Sigmoid colon (tissue), 4 donors: ENCODE results near the gene FAM180B.
A peak's percentile ranks its signal among the peaks of the same experiment; 100 is the strongest.

ENCODE experiments used
- EP300 ChIP-seq, 4 donors: sonication (generic); formaldehyde crosslinking; IDR thresholded peaks; one replicate each; pipeline ENCODE4 v1.6.1; 2017; ENCODE audit warnings: antibody characterized with exemption in 4 of 4
- POLR2A ChIP-seq, 2 donors: fragments of 450-650 bp; IDR thresholded peaks; one replicate each; pipeline ENCODE4 v1.6.1; 2016; ENCODE audit warnings: antibody characterized with exemption in 2 of 2, mild to moderate bottlenecking in 2 of 2, moderate library complexity in 2 of 2
- POLR2AphosphoS5 ChIP-seq, 4 donors: sonication (generic); formaldehyde crosslinking; IDR thresholded peaks; one replicate each; pipeline ENCODE4 v1.6.1; 2017; ENCODE audit warnings: antibody characterized with exemption in 4 of 4
- TF ChIP-seq, protein P1 (sequence below), 4 experiments: fragments of 450-650 bp in 3 of 4; fragments of 200-600 bp in 1 of 4; IDR thresholded peaks; one replicate each; pipeline ENCODE4 v1.5.1; 2016 to 2019; ENCODE audit warnings: antibody characterized with exemption in 4 of 4, mild to moderate bottlenecking in 3 of 4, moderate library complexity in 2 of 4

- TF ChIP-seq, protein P1, sequence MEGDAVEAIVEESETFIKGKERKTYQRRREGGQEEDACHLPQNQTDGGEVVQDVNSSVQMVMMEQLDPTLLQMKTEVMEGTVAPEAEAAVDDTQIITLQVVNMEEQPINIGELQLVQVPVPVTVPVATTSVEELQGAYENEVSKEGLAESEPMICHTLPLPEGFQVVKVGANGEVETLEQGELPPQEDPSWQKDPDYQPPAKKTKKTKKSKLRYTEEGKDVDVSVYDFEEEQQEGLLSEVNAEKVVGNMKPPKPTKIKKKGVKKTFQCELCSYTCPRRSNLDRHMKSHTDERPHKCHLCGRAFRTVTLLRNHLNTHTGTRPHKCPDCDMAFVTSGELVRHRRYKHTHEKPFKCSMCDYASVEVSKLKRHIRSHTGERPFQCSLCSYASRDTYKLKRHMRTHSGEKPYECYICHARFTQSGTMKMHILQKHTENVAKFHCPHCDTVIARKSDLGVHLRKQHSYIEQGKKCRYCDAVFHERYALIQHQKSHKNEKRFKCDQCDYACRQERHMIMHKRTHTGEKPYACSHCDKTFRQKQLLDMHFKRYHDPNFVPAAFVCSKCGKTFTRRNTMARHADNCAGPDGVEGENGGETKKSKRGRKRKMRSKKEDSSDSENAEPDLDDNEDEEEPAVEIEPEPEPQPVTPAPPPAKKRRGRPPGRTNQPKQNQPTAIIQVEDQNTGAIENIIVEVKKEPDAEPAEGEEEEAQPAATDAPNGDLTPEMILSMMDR (IDR thresholded peaks at IDR 0.05), result peak in 1 of 4 experiments; percentile 38
- TF ChIP-seq POLR2A (IDR thresholded peaks at IDR 0.05) (no peak), POLR2AphosphoS5 (IDR thresholded peaks at IDR 0.05) (no peak), EP300 (IDR thresholded peaks at IDR 0.05) (no peak)
These were observed 33.1 kb upstream of the FAM180B start for GRCh38 chr11:47553406-47553743.
